Fibroblast of lung (primary cell): ENCODE data around the gene GPX8. TPM values are rescaled to one million over a fixed set of nuclear protein-coding genes. Genes with fewer than 3 reads are reported as not detected.

Experiments used
- DNase-seq, 2 donors: peaks; one replicate each; pipeline versions ENCODE4 v3.0.0 to v3.0.0-alpha.2; 2010; ENCODE audit warnings: low read depth in 2 of 2
- H2AFZ ChIP-seq: 2 replicates; pipeline ENCODE4 v1.5.1; 2012; ENCODE audit warnings: low read length, control low read depth, inconsistent platforms
- H3K27ac ChIP-seq: 2 replicates; pipeline ENCODE4 v1.5.1; 2011; ENCODE audit warnings: low read length, control low read depth; ENCODE audit not compliant: insufficient read depth
- H3K27me3 ChIP-seq: 2 replicates; pipeline ENCODE4 v1.5.1; 2011; ENCODE audit warnings: mild to moderate bottlenecking, low read length; ENCODE audit not compliant: control insufficient read depth, insufficient read depth
- H3K36me3 ChIP-seq: 2 replicates; pipeline ENCODE4 v1.5.1; 2011; ENCODE audit warnings: low read length; ENCODE audit not compliant: control insufficient read depth, insufficient read depth
- H3K4me1 ChIP-seq: 2 replicates; pipeline ENCODE4 v1.5.1; 2011; ENCODE audit warnings: low read length; ENCODE audit not compliant: control insufficient read depth, insufficient read depth; ENCODE audit errors: extremely low read depth
- H3K4me2 ChIP-seq: 2 replicates; pipeline ENCODE4 v1.5.1; 2011; ENCODE audit warnings: low read length, control low read depth; ENCODE audit not compliant: insufficient read depth; ENCODE audit errors: extremely low read depth
- H3K4me3 ChIP-seq, 4 experiments: fragments of 200-600 bp in 1 of 4; sonication (generic) in 1 of 4; replicated peaks in 1 of 4; 2 replicates each; pipeline ENCODE4 v1.5.1; 2011 to 2016; ENCODE audit warnings: low read length in 4 of 4, low read depth in 3 of 4, mild to moderate bottlenecking in 3 of 4, control low read depth in 2 of 4, inconsistent platforms in 1 of 4, mixed read lengths in 1 of 4; ENCODE audit not compliant: insufficient read depth in 1 of 4; ENCODE audit errors: control extremely low read depth in 1 of 4
- H3K79me2 ChIP-seq: 2 replicates; pipeline ENCODE4 v1.5.1; 2012; ENCODE audit warnings: mild to moderate bottlenecking, low read length, inconsistent platforms; ENCODE audit not compliant: control insufficient read depth, insufficient read depth
- H3K9ac ChIP-seq: 2 replicates; pipeline ENCODE4 v1.5.1; 2011; ENCODE audit warnings: mild to moderate bottlenecking, low read length, control low read depth; ENCODE audit not compliant: insufficient read depth
- H3K9me3 ChIP-seq: 2 replicates; pipeline ENCODE4 v1.5.1; 2012; ENCODE audit warnings: low read depth, low read length; ENCODE audit not compliant: control insufficient read depth, insufficient read depth
- H4K20me1 ChIP-seq: 2 replicates; pipeline ENCODE4 v1.5.1; 2011; ENCODE audit warnings: low read length; ENCODE audit not compliant: control insufficient read depth, insufficient read depth; ENCODE audit errors: extremely low read depth
- EZH2 ChIP-seq: IDR thresholded peaks from 2 replicates; pipeline ENCODE4 v1.5.1; 2012; ENCODE audit warnings: low read length, control low read depth, mild to moderate bottlenecking; ENCODE audit errors: missing control alignments
- polyA plus RNA-seq, 2 donors: library from polyadenylated mRNA; depleted of rRNA in 1 of 2; stranded (reverse) in 1 of 2; unstranded in 1 of 2; fragments of >200 nt; gene quantifications; 2 replicates each; pipeline ENCODE4 v1.2.1, GENCODE V29; 2011 to 2012; ENCODE audit warnings: missing spikeins in 1 of 2
- total RNA-seq: library from RNA; depleted of rRNA; stranded (reverse); fragments of >200 nt; gene quantifications from 2 replicates; pipeline ENCODE4 v1.2.1, GENCODE V29; 2014
- TF ChIP-seq, protein P1 (sequence below), 2 donors: IDR thresholded peaks in 1 of 2; conservative IDR thresholded peaks in 1 of 2; 1 replicate in 1 of 2; 2 replicates in 1 of 2; pipeline ENCODE4 v1.5.1; 2011 to 2012; ENCODE audit warnings: low read length in 2 of 2, control low read depth in 1 of 2, inconsistent platforms in 1 of 2, low read depth in 1 of 2, mild to moderate bottlenecking in 1 of 2

The GPX8 gene
- total and polyA plus RNA-seq, 2 donors (not counting 1 experiment from before 2014, with no cell fraction given), result 84.7 to 241 TPM

DNA sequence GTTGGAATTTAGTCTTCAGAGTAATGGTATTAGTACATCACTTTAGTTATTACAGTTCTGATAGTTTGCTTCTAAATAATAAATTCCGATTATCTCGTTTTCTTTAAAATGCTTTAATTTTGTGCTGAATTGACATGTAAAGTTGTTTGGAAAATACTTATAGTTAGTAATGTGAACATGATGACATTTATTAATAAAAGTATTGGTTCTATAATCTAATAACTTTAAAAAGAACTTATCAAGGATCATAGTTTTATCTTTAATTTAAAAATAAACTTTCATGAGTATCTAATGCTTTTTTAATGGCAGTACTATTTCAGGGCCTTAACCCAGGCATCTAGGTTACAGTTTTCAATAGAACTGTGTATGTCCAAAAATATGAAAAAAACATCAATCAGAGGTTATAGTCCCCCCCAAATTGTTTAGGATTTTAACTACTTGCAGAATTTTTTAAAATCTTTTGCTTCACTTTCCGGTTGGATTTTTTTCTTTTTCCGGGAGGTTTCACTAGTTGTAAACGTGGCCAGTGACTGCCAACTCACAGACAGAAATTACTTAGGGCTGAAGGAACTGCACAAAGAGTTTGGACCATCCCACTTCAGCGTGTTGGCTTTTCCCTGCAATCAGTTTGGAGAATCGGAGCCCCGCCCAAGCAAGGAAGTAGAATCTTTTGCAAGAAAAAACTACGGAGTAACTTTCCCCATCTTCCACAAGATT is 680 bp downstream of the GPX8 start:
- Histone ChIP-seq H3K36me3 (no peaks in the 10 kb centered on the region), H3K27ac (peak overlapping the region; percentile 92), H2AFZ (no peak overlapping the region), H4K20me1 (no peaks in the 10 kb centered on the region), H3K4me1 (peaks cover 5% of the 10 kb centered on the region), H3K4me2 (peak overlapping the region; percentile 85), H3K4me3 (peak overlapping the region; percentile 80 to 100 (median 82)), H3K9me3 (no peaks in the 10 kb centered on the region), H3K27me3 (no peaks in the 10 kb centered on the region), H3K79me2 (peaks cover 27% of the 10 kb centered on the region), H3K9ac (peak overlapping the region; percentile 70)
- peak; percentile 96 to 97 for DNase-seq
- TF ChIP-seq, protein P1, sequence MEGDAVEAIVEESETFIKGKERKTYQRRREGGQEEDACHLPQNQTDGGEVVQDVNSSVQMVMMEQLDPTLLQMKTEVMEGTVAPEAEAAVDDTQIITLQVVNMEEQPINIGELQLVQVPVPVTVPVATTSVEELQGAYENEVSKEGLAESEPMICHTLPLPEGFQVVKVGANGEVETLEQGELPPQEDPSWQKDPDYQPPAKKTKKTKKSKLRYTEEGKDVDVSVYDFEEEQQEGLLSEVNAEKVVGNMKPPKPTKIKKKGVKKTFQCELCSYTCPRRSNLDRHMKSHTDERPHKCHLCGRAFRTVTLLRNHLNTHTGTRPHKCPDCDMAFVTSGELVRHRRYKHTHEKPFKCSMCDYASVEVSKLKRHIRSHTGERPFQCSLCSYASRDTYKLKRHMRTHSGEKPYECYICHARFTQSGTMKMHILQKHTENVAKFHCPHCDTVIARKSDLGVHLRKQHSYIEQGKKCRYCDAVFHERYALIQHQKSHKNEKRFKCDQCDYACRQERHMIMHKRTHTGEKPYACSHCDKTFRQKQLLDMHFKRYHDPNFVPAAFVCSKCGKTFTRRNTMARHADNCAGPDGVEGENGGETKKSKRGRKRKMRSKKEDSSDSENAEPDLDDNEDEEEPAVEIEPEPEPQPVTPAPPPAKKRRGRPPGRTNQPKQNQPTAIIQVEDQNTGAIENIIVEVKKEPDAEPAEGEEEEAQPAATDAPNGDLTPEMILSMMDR (conservative IDR thresholded peaks at IDR 0.05 in 1 of 2, IDR thresholded peaks at IDR 0.05 in 1 of 2; ENCODE audit: low read depth in 1 of 2, low read length in 2 of 2), result no peak
- no peak for TF ChIP-seq EZH2

- no peak for DNase-seq
- no peaks in the 10 kb centered on the region for H3K9me3 ChIP-seq
- no peak overlapping the region for H2AFZ ChIP-seq
- H3K27ac ChIP-seq, result no peak overlapping the region
- peak overlapping the region; percentile 23 for H3K4me2 ChIP-seq
- peaks cover 27% of the 10 kb centered on the region for H3K79me2 ChIP-seq
- peak overlapping the region in 1 of 4 experiments; percentile 80 for H3K4me3 ChIP-seq
- H3K4me1 ChIP-seq, result peaks cover 5% of the 10 kb centered on the region
- H3K9ac ChIP-seq, result no peak overlapping the region
- TF ChIP-seq, protein P1 (conservative IDR thresholded peaks at IDR 0.05 in 1 of 2, IDR thresholded peaks at IDR 0.05 in 1 of 2; ENCODE audit: low read depth in 1 of 2, low read length in 2 of 2), result no peak
- no peaks in the 10 kb centered on the region for H4K20me1 ChIP-seq
- peaks cover 4% of the 10 kb centered on the region for H3K36me3 ChIP-seq
- no peaks in the 10 kb centered on the region for H3K27me3 ChIP-seq
These were observed 2.7 kb downstream of the GPX8 start for GRCh38 chr5:55162666-55163065.

- no peak overlapping the region for H2AFZ ChIP-seq
- TF ChIP-seq, protein P1 (conservative IDR thresholded peaks at IDR 0.05 in 1 of 2, IDR thresholded peaks at IDR 0.05 in 1 of 2; ENCODE audit: low read depth in 1 of 2, low read length in 2 of 2), result no peak
- TF ChIP-seq EZH2, result no peak
- H3K9ac ChIP-seq, result no peak overlapping the region
- H3K4me2 ChIP-seq, result no peak overlapping the region
- H3K9me3 ChIP-seq, result no peaks in the 10 kb centered on the region
- peaks cover 6% of the 10 kb centered on the region for H3K4me1 ChIP-seq
- DNase-seq, result no peak
- H3K27ac ChIP-seq, result no peak overlapping the region
- peaks cover 18% of the 10 kb centered on the region for H3K27me3 ChIP-seq
- H4K20me1 ChIP-seq, result no peaks in the 10 kb centered on the region
- H3K4me3 ChIP-seq, result no peak overlapping the region
- H3K36me3 ChIP-seq, result no peaks in the 10 kb centered on the region
- no peaks in the 10 kb centered on the region for H3K79me2 ChIP-seq
These were observed 11.5 kb downstream of the GPX8 start for GRCh38 chr5:55171471-55171870.
